Renal cortical epithelial cell (primary cell): ENCODE data around the gene TMEM250. TPM values are rescaled to one million over a fixed set of nuclear protein-coding genes. Genes with fewer than 3 reads are reported as not detected.
"Not testable (repeated sequence)": the region's sequence is repeated elsewhere in the genome, so short reads cannot be mapped to it uniquely, and the experiment has no call there.

Experiments used
- DNase-seq: peaks from one replicate; pipeline ENCODE4 v3.0.0-alpha.2; 2011; ENCODE audit warnings: low read depth
- total RNA-seq: library from RNA; depleted of rRNA; stranded (reverse); fragments of >200 nt; gene quantifications from 2 replicates; pipeline ENCODE4 v1.2.3, GENCODE V29; 2014

TMEM250 gene
- total RNA-seq, 1 donor from 2014 or later = 73.2 TPM

DNA sequence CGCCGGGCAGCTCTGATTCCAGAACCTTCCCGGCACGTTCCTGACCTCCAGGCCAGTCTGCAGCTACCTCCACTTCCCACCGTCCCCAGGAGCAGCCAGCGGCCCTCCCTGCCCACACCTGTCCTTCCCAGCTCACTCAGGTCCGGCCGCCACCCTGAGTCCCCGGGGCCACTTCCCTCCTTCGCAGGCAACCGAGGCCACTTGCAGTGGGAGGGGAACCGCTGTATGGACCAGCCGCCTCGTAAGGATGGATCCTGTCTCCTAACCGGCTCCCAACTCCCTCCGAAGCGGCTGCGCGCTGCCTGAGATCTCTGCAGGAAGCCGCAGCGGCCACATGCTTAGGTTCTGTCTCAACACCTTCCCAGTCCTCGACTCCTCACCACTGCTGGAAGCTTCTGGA lies 7.5 kb downstream of the TMEM250 start:
- DNase-seq = no peak

- DNase-seq = no peak
These were observed 8.3 kb downstream of the TMEM250 start for GRCh38 chr9:136110082-136111061.

DNA sequence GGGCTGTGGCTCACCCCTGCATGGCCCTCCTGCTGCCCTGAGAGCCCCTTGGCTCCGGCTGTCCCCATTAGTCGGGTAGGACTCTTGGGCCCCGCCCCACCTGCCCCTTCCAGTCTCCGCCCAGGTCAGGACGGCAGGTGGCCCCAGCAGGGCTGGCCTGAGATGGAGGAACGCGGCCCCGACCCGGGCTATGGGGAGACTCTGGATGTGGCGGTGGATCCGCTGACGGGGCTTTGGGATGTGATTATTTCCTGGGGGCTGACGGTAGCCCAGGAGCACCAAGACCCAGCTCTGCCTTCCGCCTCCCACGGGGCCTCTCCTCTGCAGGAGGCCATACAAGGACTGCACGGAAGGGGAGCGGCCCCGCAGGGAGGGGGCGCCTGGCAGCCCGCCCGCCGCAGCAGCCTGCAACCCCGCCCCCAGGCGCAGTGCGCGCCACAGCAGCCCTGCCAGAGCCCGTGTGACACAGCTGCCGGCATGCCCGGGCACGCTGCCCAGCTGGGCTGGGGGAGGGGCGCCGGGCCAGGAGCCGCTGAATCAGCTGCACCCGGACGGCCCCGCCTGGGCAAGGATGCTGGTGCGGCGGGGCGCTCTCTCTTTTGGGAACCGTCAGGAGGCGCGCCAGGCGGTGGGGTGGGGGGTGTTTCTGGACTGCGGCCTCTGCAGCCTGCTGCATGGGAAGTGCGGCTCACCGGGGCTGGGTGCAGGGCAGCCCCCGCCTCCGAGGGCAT lies 9.2 kb downstream of the TMEM250 start:
- peak; percentile 68 for DNase-seq

DNA sequence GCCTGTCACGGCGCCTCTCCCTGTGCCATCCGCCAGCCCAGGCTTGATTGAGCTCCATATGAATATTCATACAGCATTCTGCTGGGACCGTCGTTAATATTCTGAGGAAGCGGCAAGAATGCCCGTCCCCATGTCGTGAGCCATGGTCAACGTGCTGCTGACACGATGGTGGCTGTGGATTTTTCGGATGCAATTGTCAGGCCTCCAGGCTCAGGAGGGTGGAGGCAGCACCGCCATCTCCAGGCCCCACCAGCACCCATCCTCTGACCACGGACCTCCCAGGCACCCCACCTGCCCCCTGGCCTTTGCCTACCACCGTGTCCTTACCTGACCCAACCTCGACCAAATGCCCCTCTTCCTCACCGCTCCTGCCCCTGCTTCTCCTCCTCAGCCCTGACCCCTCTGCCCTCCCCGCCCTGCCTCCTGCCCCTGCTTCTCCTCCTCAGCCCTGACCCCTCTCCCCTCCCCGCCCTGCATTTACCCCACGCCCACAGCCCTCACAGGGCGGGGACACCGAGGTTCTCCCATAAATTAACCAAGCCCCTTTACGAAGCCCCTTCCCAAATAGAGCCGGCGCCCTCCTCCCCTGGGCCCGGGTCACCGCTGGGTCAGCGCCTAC lies 9.9 kb downstream of the TMEM250 start:
- no peak for DNase-seq

DNA sequence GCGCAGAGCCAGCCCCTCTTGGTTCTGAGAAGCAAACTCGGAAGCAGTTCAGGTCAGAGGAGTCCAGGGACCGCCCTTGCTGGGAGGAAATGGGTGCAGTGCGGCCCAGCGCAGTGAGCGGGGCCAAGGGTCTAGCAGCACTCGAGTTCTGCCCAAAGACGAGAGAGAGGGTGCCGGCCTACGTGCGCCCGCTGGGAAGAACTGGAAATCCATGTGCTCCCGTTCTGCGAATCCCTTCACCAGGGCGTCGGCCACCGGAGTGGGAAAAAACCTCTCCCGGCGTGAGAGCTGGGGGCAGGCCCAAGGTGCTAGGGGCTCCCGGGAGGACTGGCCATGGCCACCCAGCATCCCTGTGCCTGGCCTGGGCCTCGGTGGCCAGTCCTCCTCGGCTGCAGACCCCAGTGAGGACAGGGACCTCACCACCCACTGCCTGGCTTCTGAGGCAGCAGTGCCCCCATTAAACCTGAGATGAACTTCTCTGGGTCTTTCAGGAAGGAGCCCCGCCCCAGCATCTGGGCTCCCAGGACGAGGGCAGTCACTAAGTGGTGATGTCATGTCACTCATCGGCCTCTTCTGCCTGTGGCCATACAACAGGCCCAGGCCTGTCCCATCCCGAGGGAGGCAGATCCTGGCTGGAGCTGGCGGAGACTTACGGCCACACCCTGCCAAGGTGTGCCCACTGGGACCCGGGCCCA lies 10.6 kb downstream of the TMEM250 start:
- DNase-seq = no peak

GRCh38 chr9:136107155-136107952 lies 11.3 kb downstream of the TMEM250 start:
- no peak for DNase-seq

GRCh38 chr9:136105398-136106135 lies 13.1 kb downstream of the TMEM250 start:
- DNase-seq = no peak

DNA sequence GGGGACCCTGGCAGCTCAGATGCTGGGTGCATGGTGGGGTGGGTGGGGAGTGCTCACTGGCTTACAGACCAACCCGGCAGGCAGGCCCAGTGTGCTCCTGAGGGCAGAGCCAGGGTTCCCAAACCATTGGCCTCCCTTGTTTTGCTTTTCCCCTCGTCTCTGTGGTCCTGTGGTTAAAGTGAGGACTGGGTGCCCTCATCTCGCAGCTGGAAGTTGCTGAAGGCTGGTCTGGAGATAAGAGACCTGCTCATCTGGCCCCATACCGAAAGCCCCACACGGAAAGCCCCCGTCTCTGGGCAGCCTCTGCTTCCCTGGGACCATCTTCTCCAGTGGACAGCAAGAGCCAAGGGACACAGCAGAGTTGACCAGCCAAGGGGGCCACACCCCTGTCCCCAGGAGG lies 13.8 kb downstream of the TMEM250 start:
- DNase-seq = no peak

DNA sequence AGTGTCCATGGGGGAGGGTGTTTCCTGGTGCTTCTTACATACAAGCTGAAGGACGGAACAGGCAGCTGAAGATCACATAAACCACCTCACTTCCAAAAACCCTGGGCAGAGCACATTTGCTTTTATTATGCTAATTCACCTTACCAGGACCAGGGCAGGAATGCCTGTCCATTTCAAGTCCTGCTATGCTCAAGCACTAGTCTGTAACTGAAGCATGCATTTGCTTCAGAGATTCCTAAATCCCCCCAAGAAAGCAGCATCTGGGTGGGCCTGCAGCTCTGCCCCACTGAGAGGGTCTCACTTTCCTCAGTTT lies 14.2 kb downstream of the TMEM250 start:
- DNase-seq = no peak

GRCh38 chr9:136103651-136104487 lies 14.8 kb downstream of the TMEM250 start:
- no peak for DNase-seq

DNA sequence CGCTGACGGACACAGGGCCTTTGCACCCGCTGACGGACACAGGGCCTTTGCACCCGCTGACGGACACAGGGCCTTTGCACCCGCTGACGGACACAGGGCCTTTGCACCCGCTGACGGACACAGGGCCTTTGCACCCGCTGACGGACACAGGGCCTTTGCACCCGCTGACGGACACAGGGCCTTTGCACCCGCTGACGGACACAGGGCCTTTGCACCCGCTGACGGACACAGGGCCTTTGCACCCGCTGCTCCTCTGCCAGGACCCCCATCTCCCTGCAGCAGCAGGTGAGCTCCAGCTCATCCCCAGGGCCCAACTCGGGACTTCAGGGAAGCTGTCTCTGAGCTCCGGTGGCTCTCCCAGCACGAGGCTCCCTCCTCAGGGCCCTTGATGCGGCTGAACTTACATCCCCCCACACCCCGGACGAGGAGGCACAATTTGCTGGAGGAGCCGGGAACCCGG lies 17.0 kb downstream of the TMEM250 start:
- DNase-seq = not testable (repeated sequence)

- no peak for DNase-seq
These were observed 17.7 kb downstream of the TMEM250 start for GRCh38 chr9:136100700-136101614.

GRCh38 chr9:136099542-136099941 lies 19.1 kb downstream of the TMEM250 start:
- no peak for DNase-seq

DNA sequence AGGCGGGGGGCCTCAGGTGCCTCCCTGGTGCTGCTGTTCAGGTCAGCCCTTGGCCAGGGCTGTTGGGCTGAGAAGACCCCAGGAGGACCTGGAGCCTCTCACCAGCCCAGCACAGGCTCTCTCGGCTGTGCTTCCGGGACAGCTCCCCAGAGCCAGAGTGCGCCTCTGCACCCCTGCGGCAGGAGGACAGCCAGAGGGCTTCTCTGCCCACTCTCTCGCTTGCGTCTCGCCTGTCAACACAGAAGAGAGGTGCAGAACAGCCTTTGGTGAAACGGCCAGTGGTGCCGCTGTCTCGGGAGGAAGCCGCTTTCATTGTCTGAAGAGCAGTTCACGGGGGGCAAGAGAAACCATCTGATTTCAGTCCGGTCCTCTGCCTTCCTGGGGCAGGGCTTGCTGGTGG lies 19.8 kb downstream of the TMEM250 start:
- no peak for DNase-seq

DNA sequence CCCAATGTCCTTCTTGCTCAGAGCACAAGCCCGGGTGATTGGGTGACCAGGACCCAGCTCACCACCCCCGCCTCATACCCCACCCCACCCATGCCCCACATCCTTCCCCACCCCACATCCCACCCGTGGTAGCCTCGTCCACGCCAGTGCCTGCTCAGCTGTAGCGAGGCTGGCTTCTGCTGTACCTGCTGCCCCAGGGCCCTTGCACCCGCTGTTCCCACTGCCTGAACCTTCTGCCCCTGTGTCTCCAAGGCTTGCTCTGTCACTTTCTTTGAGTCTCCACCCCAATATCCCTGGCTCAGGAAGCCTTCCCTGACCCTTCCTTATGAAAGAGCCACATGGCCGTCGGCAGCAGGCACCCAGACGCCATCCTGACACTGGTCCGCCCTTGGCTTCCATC lies 20.5 kb downstream of the TMEM250 start:
- no peak for DNase-seq

GRCh38 chr9:136096505-136097001 lies 22.1 kb downstream of the TMEM250 start:
- DNase-seq = no peak

- DNase-seq = no peak
These were observed 23.3 kb downstream of the TMEM250 start, which contains the start of gene NACC2 for GRCh38 chr9:136095070-136096058. Gene NACC2, minus strand, starts transcription at chr9:136095289. Its CDS starts 44,768 bp downstream, at chr9:136050521.
